ENCODE data around the gene COG7. TPM values are rescaled to one million over a fixed set of nuclear protein-coding genes. Genes with fewer than 3 reads are reported as not detected.

The COG7 gene
- total and polyA plus RNA-seq, 9 donors = 13.8 to 21.5 (median 19.0) TPM

GRCh38 chr16:23482778-23483177 lies 29.8 kb upstream of the COG7 start:
- DNase-seq = no peak
- WGBS, 3 donors = 84 to 90% (median 86%) methylated on average over 14 of the region's 14 CpGs
- H3K36me3 ChIP-seq = no peaks in the 10 kb centered on the region
- no peak overlapping the region for H3K4me3 ChIP-seq
- no peaks in the 10 kb centered on the region for H3K9me3 ChIP-seq
- H3K4me1 ChIP-seq (ENCODE audit: insufficient read depth) = no peaks in the 10 kb centered on the region
- TF ChIP-seq EP300 (IDR thresholded peaks at IDR 0.05) (no peak), POLR2A (IDR thresholded peaks at IDR 0.05) (no peak), CTCF (IDR thresholded peaks at IDR 0.05) (no peak)
- intact Hi-C loops (cut with DNase I) = no loop called here
- no peaks in the 10 kb centered on the region for H3K27me3 ChIP-seq
- no peak overlapping the region for H3K27ac ChIP-seq

- no peaks in the 10 kb centered on the region for H3K9me3 ChIP-seq
- no peaks in the 10 kb centered on the region for H3K36me3 ChIP-seq
- 92 to 94% (median 93%) methylated on average over 4 of the region's 4 CpGs for WGBS, 3 donors
Observed at GRCh38 chr16:23480257-23480656, 27.3 kb upstream of the COG7 start.

GRCh38 chr16:23479138-23479537 lies 26.1 kb upstream of the COG7 start:
- WGBS, 3 donors = 89 to 91% (median 90%) methylated on average over 3 of the region's 3 CpGs
- Histone ChIP-seq H3K27me3 (no peaks in the 10 kb centered on the region), H3K9me3 (no peaks in the 10 kb centered on the region), H3K4me3 (no peak overlapping the region), H3K4me1 (ENCODE audit: insufficient read depth) (no peaks in the 10 kb centered on the region), H3K36me3 (no peaks in the 10 kb centered on the region), H3K27ac (no peak overlapping the region)
- TF ChIP-seq POLR2A (IDR thresholded peaks at IDR 0.05) (no peak), CTCF (IDR thresholded peaks at IDR 0.05) (no peak), EP300 (IDR thresholded peaks at IDR 0.05) (no peak)
- no peak for DNase-seq
- intact Hi-C loops (cut with DNase I) = no loop called here

More at GRCh38 chr16:23480257-23480656, 27.3 kb upstream of the COG7 start:
- Histone ChIP-seq H3K4me3 (no peak overlapping the region), H3K27me3 (no peaks in the 10 kb centered on the region), H3K27ac (no peak overlapping the region), H3K4me1 (ENCODE audit: insufficient read depth) (no peaks in the 10 kb centered on the region)
- intact Hi-C loops (cut with DNase I) = no loop called here
- no peak for DNase-seq
- TF ChIP-seq POLR2A (IDR thresholded peaks at IDR 0.05) = no peak
- no peak for TF ChIP-seq CTCF (IDR thresholded peaks at IDR 0.05)
- no peak for TF ChIP-seq EP300 (IDR thresholded peaks at IDR 0.05)

- TF ChIP-seq CTCF (IDR thresholded peaks at IDR 0.05) = no peak
- Histone ChIP-seq H3K4me3 (no peak overlapping the region), H3K27ac (no peak overlapping the region), H3K4me1 (ENCODE audit: insufficient read depth) (no peaks in the 10 kb centered on the region), H3K36me3 (no peaks in the 10 kb centered on the region), H3K9me3 (no peaks in the 10 kb centered on the region), H3K27me3 (no peaks in the 10 kb centered on the region)
- no peak for DNase-seq
- intact Hi-C loops (cut with DNase I) = no loop called here
- 90 to 92% (median 92%) methylated on average over 3 of the region's 3 CpGs for WGBS, 3 donors
Observed at GRCh38 chr16:23478566-23478965, 25.6 kb upstream of the COG7 start.

- WGBS, 3 donors = 94 to 96% (median 96%) methylated on average over 1 of the region's 1 CpG
- no peak for TF ChIP-seq EP300 (IDR thresholded peaks at IDR 0.05)
- TF ChIP-seq CTCF (IDR thresholded peaks at IDR 0.05) = no peak
- TF ChIP-seq POLR2A (IDR thresholded peaks at IDR 0.05) = no peak
- Histone ChIP-seq H3K4me3 (no peak overlapping the region), H3K27me3 (no peaks in the 10 kb centered on the region), H3K27ac (no peak overlapping the region), H3K4me1 (ENCODE audit: insufficient read depth) (no peaks in the 10 kb centered on the region), H3K9me3 (no peaks in the 10 kb centered on the region), H3K36me3 (no peaks in the 10 kb centered on the region)
- DNase-seq = no peak
- intact Hi-C loops (cut with DNase I) = no loop called here
Observed at GRCh38 chr16:23476289-23476688, 23.3 kb upstream of the COG7 start.

Data from ovary (tissue), 9 donors.